HPDE6-E6E7 (cell line): ENCODE results near the gene AKR1A1.
"Not testable (repeated sequence)": the region's sequence is repeated elsewhere in the genome, so short reads cannot be mapped to it uniquely, and the experiment has no call there.

Experiments used
- DNase-seq: peaks from one replicate; pipeline ENCODE4 v3.0.0; 2011; ENCODE audit warnings: missing footprints; ENCODE audit errors: extremely low spot score

AKR1A1 gene

DNA sequence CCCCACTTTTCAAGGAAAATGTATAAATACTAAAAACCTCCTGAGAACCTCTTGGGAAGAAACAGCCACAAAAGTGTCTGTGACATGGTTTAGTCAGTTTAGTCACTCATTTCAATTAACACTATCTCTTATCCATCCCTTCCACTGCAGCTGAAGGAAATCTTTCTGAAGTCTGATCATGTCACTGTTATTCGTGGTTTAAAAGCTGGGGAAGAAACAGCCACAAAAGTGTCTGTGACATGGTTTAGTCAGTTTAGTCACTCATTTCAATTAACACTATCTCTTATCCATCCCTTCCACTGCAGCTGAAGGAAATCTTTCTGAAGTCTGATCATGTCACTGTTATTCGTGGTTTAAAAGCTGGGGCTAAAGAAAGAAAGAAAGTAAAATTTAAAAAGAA, 27.1 kb upstream of the AKR1A1 start:
- DNase-seq: not testable (repeated sequence)

DNA sequence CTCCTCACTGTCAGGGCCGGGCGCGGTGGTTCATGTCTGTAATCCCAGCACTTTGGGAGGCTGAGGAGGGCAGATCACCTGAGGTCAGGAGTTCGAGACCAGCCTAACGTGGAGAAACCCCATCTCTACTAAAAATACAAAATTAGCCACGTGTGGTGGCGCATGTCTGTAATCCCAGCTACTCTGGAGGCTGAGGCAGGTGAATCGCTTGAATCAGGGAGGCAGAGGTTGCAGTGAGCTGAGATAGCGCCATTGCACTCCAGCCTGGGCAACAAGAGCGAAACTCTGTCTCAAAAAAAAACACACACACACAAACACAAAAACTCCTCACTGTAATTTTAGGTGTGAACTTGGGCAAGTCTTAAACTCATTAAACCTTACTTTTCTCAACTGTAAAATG, 26.7 kb upstream of the AKR1A1 start:
- not testable (repeated sequence) for DNase-seq

DNA sequence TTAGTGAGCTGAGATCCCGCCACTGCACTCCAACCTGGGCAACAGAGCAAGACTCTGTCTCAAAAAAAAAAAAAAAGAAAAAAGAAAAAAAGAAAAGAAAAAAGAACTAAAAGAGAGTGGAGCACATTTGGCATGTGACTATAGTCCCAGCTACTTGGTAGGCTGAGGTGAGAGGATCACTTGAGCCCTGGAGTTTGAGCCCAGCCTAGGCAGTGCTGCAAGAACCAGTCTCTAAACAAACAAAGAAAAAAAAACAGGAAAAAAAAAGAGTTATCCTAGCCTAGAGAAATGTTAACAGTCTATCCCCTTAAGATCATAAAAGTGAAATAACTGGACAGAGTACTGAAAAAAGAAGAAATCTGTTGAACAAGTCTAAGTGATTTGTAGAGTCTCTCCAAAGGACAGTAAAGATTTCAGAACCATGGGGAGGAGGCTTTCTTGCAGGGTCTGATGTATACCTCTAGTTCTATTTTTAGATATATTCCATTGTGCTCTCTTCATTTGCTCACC, 24.4 kb upstream of the AKR1A1 start:
- no peak for DNase-seq

DNA sequence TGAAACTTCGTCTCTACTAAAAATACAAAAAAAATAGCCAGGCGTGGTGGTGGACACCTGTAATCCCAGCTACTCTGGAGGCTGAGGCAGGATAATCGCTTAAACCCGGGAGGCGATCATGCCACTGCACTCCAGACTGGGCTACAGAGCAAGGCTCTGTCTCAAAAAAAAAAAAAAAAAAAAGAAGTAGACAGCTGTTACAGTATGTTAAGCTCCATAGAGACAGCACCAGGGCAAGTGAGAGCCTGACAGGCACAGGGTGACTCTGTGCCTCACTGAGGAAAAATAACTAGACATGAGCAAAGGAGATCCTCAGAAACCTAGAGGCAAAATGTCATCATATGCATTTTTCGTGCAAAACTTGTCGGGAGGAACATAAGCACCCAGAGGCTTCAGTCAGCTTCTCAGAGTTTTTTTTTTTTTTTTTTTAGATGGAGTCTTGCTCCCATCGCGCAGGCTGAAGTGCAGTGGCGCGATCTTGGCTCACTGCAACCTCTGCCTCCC, 19.9 kb upstream of the AKR1A1 start:
- no peak for DNase-seq

DNA sequence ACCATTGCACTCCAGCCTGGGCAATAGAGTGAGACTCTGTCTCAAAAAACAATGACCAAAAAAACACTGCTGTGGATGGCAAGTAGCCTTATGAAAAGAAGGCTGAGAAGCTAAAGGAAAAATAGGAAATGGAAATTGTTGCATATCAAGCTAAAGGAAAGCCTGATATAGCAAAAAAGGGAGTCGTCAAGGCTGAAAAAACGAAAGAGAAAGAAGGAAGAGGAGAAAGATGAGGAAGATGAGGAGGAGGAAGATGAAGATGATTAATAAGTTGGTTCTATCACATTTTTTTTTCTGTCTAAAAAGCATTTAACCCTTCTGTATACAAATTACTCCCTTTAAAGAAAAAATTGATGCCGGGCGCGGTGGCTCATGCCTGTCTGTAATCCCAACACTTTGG, 18.8 kb upstream of the AKR1A1 start:
- DNase-seq: no peak

DNA sequence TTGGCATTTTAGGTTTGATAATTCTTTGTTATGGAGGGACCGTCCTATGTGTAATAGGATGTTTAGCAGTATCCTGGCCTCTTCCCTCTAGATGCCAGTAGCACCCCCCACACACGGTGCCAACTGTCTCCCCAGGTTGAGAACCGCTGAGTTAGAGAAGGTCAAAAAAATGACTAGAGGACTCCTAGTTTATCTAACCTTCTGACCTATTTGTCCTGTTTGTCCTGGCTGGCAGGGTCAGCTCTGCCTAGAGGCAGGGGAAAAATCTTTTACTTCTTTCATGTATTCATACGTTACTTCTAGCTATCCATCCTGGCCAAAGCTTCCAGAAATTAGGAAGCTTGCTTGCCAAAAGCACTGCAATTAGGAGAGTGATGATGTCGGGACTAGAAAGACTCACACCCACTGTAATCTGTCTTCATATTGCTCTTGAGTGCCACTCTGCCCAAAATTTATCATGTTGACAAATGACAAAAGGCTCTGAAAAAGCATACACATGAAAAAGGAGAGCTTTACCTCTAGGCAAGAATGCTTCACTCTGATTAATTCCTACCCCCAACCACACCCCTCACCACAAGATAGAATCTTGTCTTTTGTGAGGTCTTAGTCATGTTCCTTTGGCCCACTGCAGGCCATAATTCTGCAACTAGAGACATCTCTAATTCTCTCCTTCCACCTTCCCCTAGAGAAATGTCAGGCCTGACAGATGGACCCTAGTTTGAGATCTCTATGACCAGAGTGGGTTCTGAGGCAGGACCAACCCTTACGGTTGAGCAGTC, 14.4 kb upstream of the AKR1A1 start:
- DNase-seq: no peak

DNA sequence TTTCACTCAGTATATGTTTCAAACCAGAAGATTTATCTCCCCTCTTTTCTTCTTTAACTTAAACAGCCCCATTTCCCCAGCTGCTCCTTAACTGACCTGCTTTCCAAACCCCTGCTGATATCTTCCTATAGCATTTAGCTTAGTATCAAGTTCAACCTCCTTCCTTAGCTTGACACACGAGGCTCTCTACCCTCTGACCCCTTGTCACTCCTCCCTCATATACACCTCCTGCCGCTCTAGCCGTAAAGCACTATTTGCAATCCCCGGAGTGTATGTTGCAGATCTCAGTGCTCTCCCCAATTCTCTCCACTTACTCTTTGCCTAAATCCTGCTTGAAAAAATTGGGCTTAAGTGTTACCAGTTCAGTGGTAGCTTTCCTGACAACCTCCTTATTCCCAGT, 13.7 kb upstream of the AKR1A1 start:
- DNase-seq: no peak

DNA sequence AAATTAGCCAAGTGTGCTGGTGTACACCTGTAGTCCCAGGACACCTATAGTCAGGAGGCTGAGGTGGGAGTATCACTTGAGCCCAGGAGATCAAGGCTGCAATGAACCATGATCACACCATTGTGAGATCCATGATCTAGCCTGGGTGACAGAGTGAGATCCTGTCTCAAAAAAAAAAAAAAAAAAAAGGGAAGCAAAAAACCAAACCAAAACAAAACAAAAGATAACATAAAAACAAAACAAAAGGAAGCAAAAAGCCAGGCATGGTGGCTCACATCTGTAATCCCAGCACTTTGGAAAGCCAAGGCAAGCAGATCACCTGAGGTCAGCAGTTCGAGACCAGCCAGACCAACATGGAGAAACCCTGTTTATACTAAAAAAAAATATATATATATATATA, 9.4 kb upstream of the AKR1A1 start:
- DNase-seq: no peak

DNA sequence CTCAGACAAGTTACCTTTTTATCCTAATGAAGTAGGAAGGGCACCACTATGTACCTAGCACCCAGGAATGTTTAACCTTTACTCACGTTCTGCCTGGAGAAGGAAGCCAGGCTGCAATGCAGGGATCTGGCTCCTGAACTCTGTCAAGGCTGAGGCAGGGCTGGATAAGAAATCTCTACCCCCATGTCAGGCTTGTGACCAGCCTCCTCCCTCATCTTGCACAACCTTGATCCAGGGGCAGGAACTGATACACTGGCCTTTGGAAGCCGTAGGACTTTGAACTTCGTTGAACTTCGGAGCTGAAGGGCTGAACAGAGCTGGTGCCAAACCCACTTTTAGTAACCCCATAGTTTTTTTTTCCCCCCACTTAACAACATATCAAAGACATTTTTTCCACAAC, 8.0 kb upstream of the AKR1A1 start:
- DNase-seq: no peak

DNA sequence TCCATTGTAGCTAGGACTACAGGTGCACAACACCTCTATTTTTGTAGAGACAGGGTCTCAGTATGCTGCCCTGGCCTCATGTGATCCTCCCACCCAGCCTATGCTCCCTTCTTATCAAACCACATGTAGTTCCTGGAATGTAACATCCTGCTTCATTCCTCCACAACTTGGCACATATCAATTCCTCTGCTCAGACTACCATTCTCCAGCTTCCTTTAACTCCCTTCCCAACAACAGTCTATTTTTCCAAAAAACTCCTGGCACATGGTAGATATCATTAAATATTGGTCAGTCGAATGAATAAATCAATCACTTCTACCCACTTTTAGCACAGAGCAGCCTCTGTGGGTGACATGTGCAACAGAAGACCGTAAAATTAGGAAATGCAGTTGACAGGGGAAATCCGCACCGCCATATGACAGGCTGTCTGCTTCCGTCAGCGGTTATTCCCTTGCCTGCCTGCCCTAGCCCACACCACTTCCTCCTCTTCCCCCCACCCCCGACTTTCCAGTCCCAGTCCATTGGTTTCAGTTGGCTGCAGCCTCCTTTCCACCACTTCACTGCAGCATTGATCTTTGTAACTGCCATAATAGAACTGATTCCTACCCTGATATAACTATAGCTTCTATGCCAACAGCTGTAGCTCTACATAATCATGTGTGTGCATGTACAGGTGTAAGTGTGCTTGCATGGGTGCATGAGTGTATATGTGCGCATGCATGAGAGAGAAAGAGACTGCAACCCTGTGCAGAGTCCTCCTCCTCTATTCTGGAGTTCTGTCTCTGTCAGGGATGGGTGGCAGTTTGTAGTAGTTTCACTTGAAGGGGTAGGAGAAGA, 6.8 kb upstream of the AKR1A1 start:
- DNase-seq: no peak

DNA sequence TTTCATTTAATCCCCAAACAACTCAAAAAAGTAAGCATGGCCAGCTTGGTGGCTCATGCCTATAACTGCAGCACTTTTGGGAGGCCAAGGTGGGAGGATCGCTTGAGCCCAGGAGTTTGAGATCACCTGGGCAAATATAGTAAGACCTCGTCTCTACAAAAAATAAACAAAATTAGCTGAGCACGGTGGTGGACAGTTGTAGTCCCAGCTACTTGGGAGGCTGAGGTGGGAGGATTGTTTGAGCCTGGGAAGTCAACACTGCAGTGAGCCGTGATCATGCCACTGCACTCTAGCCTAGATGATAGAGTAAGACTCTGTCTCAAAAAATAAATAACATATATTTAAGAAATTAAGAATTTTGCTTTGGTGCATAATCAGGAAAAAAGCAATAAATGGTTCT, 6.1 kb upstream of the AKR1A1 start:
- no peak for DNase-seq

DNA sequence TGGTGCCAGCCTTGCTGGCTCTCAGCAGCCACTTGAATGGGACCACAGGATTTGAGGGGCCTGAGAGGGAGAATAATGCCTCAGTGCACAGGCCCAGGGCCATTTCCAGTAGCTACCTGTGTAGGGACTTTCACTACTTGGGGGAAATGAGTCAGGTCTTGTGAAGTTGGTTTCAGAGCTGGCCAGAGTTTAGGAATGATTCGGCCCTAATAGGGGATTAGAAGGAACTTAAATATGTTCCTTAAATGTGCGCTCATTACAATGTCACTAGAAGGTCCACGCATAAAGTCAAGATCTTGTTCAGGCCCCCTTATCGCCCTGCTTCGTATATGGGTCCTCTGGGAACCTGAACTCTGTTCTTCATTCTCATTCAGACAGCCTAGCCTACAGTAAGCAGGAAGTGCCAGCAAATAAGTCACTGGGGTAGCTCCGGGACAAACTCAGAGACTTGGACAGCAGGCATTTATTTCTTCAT, 5.6 kb upstream of the AKR1A1 start:
- DNase-seq: no peak

DNA sequence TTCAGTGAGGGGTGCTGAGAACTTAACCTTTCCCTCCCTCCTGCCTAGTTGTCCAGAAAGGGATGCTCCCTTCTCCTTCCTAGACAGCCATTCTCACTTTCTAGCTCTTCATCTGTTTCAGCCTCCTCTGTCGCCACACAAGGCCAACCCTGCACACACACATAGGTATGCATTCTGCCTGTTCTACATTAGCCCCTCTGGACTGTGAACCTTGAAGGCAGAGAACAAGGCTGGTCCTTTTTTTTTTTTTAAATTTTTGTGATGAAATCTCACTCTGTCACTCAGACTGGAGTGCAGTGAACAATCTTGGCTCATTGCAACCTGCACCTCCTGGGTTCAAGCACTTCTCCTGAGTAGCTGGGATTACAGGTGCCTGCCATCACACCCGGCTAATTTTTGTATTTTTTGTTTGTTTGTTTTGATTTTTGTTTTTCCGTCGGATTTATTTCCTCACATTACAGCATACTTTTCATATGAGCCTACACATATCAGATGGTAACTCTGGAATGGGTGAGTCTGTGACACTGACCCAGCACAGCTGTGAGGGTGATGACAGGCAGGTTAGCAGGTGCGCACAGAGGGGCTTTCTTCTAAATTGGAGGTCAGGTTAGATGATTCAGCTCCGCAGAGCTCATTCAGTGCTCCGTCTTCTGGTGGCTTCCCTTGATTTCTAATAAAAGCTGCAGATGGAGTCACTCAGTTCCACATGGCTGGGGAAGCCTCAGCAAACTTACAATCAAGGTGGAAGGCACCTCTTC, 4.9 kb upstream of the AKR1A1 start:
- no peak for DNase-seq

DNA sequence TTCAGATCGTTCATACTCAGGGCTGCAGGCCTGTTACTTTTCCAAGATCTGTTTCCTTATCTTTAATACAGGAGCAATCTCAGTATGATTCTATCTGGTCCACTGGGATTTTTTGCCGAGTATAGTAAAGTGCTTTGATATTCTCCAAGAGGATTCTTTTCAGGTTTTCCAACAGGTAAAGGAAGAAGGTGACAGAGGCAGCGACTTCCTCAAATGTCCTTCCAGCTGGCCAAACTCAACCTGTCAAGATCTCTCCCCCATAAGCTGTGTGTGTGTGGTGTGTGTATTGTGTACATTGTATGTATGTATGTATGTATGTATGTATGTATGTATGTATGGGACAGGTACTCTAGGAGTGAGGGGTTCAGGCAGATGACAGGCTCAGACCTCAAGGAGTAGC, 1.1 kb downstream of the AKR1A1 start:
- DNase-seq: no peak

DNA sequence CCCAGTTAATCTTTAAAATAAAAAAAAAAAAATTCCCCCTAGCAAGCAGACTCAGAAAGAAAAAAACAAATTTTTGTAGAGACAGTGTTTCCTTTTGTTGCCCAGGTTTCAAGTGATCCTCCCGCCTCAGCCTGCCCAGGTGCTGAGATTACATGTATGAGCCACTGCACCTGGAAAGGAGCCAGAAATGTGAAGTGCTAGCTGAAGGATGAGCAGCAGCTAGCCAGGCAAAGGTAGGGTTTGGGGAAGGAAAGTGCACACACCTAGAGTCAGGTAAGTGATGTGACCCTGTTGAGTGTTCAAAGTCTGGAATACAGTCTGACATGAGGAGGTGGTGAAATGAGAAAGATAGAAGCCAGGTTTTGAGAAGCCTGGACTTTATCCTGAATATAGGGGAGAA, 1.7 kb downstream of the AKR1A1 start:
- DNase-seq: peak; percentile 62

DNA sequence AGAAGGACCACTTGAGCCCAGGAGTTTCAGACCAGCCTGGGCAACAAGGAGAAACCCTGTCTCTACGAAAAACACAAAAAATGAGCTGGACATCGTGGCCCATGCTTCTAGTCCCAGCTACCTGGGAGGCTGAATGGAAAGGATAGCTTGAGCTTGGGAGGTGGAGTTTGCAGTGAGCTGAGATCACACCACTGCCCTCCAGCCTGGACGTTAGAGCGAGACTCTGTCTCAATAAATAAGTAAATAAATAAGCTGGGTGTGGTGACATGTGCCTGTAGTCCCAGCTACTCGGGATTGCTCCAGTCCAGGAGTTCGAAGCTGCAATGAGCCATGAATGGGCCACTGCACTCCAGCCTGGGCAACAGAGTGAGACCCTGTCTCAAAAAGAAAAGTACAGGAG, 3.6 kb downstream of the AKR1A1 start:
- no peak for DNase-seq

DNA sequence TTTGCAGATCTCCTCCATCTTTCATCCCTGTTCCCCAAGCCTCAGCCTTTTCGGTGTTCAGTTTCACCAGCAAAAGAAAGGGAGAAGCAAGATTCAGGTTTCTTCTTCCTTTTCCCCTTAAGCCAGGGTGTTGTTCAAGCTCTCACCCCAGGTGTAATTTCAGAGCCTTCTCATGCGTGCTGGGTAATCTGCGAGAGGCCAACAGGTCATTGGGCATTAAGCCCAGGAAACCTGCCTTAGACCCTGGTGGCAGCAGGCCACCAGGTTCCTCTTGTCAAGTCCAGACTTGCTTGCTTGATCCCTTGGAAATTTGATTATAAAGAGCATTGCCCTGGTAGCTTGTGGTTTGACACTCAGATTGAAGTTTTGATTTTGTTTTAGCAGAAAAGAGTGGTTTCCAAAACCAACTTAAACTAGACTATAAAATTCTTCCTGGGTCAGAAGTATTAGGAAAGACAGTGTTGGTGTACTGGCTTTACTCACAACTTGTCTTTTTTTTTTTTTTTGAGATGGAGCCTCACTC, 6.9 kb downstream of the AKR1A1 start:
- peak; percentile 66 for DNase-seq

DNA sequence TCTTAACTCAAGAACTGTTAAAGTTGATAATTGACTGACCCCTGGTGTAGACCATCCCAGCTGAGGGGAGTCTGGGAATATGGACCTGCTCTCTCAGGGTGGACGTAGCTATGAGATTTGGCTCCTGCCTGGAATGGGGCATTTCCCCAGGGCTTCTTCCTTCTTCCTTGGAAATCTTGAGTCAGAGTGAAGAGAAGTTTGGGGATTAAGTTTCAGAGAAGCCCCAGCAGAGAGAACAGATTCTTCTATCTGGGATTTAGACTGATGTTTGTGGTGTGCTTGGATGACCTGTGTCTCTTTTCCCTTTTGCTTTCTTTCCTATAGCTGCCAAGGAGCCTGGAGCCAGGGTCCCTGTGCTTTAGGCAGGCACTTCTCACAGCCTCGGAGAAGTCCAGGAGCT, 13.2 kb downstream of the AKR1A1 start:
- no peak for DNase-seq

DNA sequence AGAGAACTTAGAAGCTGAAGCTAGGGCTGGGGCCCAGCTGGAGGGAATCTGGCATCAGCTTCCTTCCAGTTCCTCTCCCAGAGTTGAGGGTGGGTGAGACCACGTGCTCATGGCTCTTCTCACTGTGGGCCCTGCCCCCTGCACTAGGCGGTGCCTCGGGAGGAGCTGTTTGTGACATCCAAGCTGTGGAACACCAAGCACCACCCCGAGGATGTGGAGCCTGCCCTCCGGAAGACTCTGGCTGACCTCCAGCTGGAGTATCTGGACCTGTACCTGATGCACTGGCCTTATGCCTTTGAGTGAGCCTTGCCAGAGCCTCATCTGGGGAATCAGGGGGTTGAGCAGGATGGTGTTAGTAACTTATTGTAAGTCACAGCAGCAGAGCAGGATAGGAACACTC, 16.1 kb downstream of the AKR1A1 start:
- DNase-seq: no peak

DNA sequence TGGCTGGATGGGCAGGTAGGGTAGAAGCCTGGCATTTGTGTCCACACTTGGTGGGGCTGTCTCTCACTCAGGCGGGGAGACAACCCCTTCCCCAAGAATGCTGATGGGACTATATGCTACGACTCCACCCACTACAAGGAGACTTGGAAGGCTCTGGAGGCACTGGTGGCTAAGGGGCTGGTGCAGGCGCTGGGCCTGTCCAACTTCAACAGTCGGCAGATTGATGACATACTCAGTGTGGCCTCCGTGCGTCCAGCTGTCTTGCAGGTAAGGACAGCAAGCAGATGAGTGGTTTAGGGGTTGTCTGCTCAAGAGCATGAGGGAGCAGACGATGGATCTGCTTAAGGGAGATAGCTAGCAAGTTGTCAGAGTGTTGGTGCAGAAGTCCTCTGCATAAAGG, 17.3 kb downstream of the AKR1A1 start:
- no peak for DNase-seq

DNA sequence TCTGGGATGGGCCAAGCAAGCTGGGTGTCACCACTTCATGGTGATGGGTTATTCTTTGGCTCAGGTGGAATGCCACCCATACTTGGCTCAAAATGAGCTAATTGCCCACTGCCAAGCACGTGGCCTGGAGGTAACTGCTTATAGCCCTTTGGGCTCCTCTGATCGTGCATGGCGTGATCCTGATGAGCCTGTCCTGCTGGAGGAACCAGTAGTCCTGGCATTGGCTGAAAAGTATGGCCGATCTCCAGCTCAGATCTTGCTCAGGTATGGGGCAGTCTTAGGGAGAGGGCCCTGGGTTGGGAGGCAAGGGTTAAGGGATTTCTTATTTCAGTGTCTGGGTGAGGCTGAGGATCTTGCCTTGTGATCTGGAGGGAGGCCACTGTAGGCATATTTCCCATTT, 17.8 kb downstream of the AKR1A1 start:
- no peak for DNase-seq

DNA sequence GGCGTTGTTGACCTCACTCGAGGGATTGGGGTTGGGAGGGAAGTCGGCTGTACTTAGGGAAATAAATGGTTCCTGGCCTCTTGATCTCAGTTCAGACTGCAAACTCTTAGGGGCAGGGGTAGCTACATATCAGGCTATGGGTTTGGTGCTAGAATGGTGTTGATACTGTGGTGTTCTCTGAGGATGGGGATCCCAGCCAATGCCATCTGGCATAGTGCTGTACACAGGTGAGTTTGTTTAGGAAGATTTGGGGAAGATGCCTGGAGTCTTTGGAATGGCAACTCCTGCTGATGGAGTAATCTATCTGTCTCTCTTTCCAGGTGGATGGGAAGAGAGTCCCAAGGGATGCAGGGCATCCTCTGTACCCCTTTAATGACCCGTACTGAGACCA, 18.9 kb downstream of the AKR1A1 start:
- no peak for DNase-seq
